HG03045 (cell line): Measurements from ENCODE around the gene TDP2.
A peak's percentile ranks its signal among the peaks of the same experiment; 100 is the strongest.

ENCODE experiments used
- ATAC-seq: cut with Tn5 transposase; IDR thresholded peaks from one replicate; pipeline ENCODE4 v1.9.1; 2021; ENCODE audit warnings: mild to moderate bottlenecking, moderate library complexity; ENCODE audit not compliant: unreplicated experiment

Gene TDP2, protein sequence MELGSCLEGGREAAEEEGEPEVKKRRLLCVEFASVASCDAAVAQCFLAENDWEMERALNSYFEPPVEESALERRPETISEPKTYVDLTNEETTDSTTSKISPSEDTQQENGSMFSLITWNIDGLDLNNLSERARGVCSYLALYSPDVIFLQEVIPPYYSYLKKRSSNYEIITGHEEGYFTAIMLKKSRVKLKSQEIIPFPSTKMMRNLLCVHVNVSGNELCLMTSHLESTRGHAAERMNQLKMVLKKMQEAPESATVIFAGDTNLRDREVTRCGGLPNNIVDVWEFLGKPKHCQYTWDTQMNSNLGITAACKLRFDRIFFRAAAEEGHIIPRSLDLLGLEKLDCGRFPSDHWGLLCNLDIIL

GRCh38 chr6:24666641-24667377 is at the start of gene TDP2, which contains the start of gene ACOT13:
Gene TDP2, minus strand, starts transcription at chr6:24666899. Its CDS starts 37 bp downstream, at chr6:24666862.
Gene ACOT13, plus strand, starts transcription at chr6:24667077. Its CDS starts 187 bp downstream, at chr6:24667264.
- ATAC-seq = peak; percentile 96

- ATAC-seq = no peak
Observed at GRCh38 chr6:24710519-24711303, 44.0 kb upstream of the TDP2 start.

GRCh38 chr6:24709014-24709711 is 42.5 kb upstream of the TDP2 start:
- no peak for ATAC-seq

DNA sequence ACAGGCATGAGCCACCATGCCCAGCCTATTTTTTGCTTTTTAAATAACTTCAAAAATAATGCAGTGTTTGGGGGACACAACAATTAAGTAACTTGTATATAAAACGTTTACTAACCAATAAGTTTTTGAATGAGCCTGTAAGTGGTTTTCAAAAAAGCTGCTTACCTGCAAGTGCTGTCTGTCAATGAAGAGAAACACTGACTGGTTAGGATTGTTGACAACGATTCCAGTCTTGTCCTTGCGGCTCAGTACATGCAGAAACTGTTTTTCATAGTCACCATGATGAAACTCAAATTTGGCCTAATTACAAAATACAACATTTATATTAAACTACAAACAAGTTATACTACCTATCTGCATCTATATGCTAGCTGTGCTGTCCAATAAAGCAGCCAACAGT is 41.9 kb upstream of the TDP2 start:
- ATAC-seq = no peak

DNA sequence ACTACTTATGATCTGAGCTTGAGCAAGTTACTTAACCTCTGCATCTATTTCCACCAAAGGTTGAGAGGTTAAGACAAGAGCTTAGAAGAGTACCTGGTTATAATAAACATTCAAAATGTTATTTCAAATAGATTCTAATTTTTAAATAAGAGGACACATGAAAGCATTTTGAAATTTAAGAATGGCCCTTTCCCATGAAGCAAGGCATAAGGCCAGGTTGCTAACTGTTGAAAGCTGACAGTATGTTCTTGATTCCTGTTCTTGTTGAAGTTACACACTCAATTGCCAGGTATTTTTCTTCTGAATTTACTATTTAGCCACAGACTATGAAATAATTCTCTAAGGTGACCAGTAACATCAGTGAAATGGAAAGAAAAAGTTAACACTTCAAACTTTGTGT is 37.8 kb upstream of the TDP2 start:
- no peak for ATAC-seq

GRCh38 chr6:24702720-24703282 is 36.1 kb upstream of the TDP2 start:
- ATAC-seq = no peak

GRCh38 chr6:24699521-24700359 is 33.0 kb upstream of the TDP2 start:
- ATAC-seq = no peak

DNA sequence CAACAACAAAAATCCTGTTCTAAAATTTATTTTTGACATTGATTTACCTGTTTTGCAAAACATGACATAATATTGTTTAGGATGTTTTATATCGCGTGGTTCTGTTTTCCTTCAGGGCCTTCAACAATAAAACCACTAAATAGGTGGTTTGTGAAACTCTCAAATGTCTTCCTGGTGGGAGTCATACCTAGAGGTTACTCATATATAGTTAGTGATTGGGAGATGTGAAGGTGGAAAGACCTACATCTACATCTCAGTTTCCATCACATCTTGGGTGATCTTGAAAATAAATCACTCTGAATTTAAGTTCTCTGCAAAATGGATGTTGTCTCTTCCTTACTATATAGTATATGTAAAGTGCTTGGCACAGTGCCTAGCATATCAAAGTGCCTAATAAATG is 29.4 kb upstream of the TDP2 start:
- ATAC-seq = no peak

DNA sequence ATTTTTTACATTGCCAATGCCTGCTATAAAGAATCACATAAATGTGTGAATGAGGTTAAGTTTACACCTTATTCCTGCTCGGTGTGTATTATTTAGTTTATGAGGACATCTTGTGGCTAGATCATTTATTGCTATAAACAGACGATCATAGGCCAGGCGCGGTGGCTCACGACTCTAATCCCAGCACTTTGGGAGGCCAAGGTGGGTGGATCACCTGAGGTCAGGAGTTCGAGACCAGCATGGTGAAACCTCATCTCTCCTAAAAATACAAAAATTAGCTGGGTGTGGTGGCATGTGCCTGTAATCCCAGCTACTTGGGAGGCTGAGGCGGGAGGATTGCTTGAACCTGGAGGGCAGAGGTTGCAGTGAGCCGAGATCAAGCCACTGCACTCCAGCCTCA is 28.9 kb upstream of the TDP2 start:
- peak; percentile 41 for ATAC-seq

DNA sequence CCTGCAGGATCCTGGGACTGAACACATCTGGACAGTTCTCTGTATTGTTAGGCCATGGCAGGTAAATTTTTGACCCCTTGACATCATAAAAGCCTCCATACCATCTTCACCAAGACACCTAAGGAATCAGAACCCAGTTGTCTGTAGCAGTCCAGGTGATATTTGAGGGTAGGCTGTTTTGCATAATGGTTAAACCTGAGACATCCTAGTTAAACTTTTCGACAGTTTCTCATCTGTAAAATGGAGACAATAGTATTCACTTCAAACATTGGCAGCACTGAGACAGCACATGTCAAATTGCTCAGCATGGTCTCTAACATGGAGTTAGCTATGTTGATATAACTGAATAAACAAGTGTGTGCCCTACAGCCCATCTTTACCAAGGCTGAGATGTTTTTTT is 27.5 kb upstream of the TDP2 start:
- ATAC-seq = no peak

DNA sequence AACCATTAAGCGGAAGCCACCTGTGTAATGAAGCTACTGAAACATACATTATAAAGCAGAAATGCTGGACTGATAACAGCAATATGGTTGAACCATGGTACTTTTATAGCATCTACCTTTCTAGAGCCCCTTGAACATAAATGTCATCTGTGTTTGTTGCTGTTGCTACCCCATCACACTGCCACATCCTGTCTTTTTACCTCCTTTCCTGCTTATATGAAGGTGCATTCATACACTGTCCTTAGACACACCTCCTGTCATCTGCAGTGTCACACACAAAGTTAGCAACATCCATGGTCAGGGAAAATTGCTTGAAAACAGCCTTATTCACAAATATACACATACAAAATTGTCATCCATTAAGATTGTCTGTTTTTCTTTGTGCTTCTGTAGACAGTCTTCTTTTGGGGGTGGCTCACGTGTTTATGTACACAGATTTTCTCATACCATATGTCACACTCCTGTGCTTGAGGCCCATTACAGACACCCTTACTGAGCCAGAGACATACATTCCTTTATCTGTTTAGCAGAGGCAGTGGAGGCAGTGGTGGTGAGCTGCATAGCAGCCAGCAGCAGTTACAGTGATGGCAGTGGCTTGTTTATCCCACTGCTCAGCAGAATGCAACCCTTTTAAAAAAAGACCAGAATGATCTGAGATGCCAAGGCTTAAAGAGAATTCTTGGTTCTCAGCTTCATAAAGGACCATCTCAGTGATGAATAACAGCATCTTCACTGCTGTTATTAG is 26.3 kb upstream of the TDP2 start:
- no peak for ATAC-seq

DNA sequence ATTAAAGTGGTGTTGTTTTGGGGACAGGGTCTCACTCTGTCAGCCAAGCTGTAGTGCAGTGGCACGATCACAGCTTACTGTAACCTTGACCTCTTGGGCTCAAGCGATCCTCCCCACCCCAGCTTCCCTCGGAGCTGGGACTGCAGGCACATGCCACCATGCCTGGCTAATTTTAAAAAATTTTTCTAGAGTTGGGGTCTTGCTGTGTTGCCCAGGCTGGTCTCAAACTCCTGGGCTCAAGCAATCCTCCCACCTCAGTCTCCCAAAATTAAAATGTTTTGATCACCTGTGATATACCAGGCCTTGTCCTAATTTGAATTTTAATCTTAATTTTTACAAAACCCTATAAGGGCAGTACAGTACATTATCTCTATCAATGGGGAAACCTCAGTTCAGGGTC is 25.7 kb upstream of the TDP2 start:
- no peak for ATAC-seq

DNA sequence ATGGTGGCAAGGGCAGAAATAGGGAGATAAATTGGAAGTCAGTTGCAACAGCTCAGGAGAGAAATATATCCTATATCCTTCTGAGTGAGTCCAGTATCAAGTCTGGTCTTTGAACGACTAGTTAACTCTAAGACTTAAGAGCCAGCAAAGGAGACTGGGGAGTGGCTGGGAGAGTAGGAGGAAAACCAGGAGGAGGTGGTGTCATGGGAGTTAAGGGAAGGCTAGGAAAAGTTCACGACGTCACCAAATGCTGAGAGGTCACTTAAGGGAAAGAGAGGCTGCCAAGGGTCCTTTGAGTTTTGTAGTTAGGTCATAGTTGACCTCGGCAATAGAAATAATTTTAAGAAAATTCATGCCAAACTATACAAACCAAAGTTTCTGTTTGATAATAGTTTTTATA is 25.3 kb upstream of the TDP2 start:
- no peak for ATAC-seq

DNA sequence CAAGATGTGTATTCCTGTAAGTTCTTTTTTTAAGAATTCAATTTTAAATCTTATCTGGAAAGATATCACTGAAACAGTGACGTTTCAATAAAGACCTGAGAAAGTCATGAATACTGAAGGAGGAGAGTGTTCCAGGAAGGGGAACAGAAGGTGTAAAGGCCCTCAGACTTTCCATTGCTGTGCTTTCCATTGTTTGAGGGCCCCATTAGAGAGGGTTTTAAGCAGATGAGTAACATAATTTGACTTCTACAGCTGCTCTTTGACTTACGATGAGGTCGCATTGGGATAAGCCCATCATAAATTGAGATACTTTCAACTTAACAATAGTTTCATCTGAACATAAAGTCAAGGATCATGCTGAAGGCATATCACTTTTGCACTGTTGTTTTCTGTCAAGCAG is 24.9 kb upstream of the TDP2 start:
- ATAC-seq = no peak

GRCh38 chr6:24690593-24690992 is 23.9 kb upstream of the TDP2 start:
- no peak for ATAC-seq

GRCh38 chr6:24689964-24690363 is 23.3 kb upstream of the TDP2 start:
- no peak for ATAC-seq

DNA sequence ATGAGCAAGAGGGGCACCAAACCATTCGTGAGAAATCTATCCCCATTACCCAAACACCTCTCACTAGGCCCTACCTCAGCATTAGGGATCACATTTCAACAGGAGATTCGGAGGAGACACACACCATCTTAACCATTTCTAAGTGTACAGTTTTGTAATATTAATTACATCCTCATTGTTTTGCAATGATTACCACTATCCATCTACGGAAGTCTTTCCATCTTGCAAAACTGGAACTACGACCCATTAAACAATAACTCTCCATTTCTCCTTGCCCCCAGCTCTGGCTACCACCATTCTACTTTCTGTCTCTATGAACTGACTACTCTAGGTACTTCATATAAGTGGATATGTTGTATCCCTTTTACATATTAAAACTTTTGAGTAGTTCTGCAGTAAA is 20.2 kb upstream of the TDP2 start:
- no peak for ATAC-seq

DNA sequence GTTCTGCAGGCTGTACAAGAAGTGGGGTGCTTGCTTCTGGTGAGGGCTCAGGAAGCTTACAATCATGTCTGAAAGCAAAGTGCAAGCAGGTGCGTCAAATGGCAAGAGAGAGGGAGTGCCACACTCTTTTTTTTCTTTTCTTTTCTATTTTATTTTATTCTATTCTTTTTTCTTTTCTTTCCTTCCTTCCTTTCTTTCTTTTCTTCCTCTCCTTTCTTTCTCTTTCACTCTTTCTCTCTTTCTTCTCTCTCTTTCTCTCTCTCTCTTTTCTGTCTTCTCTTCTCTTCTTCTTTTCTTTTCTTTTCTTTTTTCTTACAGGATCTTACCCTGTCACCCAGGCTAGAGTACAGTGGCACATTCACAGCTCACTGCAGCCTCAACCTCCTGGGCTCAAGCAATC is 19.7 kb upstream of the TDP2 start:
- ATAC-seq = no peak
